Testis (tissue), 3 donors: ENCODE data around the gene NOP16. TPM values are rescaled to one million over a fixed set of nuclear protein-coding genes. Genes with fewer than 3 reads are reported as not detected.

Experiments
- DNase-seq: peaks from one replicate; pipeline ENCODE4 v3.0.0-alpha.2; 2019
- H3K27ac ChIP-seq, 2 donors: fragments of 200-600 bp; sonication (generic); one replicate each; pipeline ENCODE4 v1.5.1; 2019
- H3K27me3 ChIP-seq: fragments of 200-600 bp; sonication (generic); one replicate; pipeline ENCODE4 v1.5.1; 2019
- H3K36me3 ChIP-seq: fragments of 200-600 bp; sonication (generic); one replicate; pipeline ENCODE4 v1.5.1; 2017; ENCODE audit warnings: low read depth; ENCODE audit errors: missing control alignments
- H3K4me1 ChIP-seq: fragments of 200-600 bp; sonication (generic); one replicate; pipeline ENCODE4 v1.5.1; 2019
- H3K4me3 ChIP-seq, 2 donors: fragments of 200-600 bp; sonication (generic); one replicate each; pipeline ENCODE4 v1.5.1; 2017 to 2019
- H3K9me3 ChIP-seq: fragments of 200-600 bp; sonication (generic); one replicate; pipeline ENCODE4 v1.5.1; 2017
- POLR2A ChIP-seq: fragments of 450-650 bp; IDR thresholded peaks from one replicate; pipeline ENCODE4 v1.6.1; 2017; ENCODE audit warnings: antibody characterized with exemption, mild to moderate bottlenecking, moderate library complexity
- WGBS, 2 donors: methylation state at CpG; one replicate each; pipeline ENCODE4 v1.1.5; 2018; 5-methylcytosine and 5-hydroxymethylcytosine counted together
- intact Hi-C: fragments of 100-400 bp; cut with DNase I; formaldehyde crosslinking; loops from one replicate; pipeline ENCODE4 v1.15.1; 2023; ENCODE audit warnings: low total_unique reads
- polyA plus RNA-seq: library from polyadenylated mRNA; stranded (reverse); fragments of 350-450 nt; fragmentation: Illumina TruSeq; extraction: RNeasy Lipid Tissue Mini Kit (QIAGEN cat#74804); gene quantifications from one replicate; pipeline ENCODE4 v1.2.3, GENCODE V29; 2014; ENCODE audit warnings: low read depth, low replicate concordance; ENCODE audit not compliant: insufficient read depth
- total RNA-seq, 2 donors: library from RNA; depleted of rRNA; stranded (reverse); fragments of >200 nt; gene quantifications; one replicate each; pipeline ENCODE4 v1.2.3, GENCODE V29; 2016
- TF ChIP-seq, protein P1 (sequence below), 3 experiments: fragments of 450-650 bp in 2 of 3; fragments of 200-600 bp in 1 of 3; sonication (generic) in 1 of 3; IDR thresholded peaks; one replicate each; pipeline ENCODE4 v1.5.1; 2016 to 2019; ENCODE audit warnings: antibody characterized with exemption in 3 of 3, mild to moderate bottlenecking in 2 of 3, moderate library complexity in 1 of 3

Gene NOP16
- total and polyA plus RNA-seq, 3 donors from 2014 or later, result 19.1 to 23.6 (median 19.2) TPM

DNA sequence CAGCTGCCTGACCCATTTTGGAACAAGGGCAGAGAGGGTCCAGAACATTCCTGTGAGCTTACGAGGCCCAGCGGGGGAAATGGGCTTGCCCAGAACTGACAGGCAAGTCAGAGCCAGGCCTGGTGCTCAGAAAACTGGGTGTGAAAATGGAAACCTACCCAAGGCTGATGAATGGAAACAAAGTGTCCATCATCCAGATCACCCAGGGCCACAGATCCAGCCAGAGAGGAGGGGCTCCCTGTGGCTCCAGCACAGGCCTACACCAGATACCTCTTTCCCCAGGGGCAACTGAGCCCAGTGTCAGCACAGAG lies 24.8 kb upstream of the NOP16 start:
- intact Hi-C loops, result loop anchor here (10.0 kb wide), 1 partner anchor 122 kb away; the partner anchor contains the start of gene RNF44
- H3K27ac ChIP-seq, result peak overlapping the region; percentile 21 to 36
- DNase-seq, result peak; percentile 80
- H3K9me3 ChIP-seq, result no peaks in the 10 kb centered on the region
- H3K27me3 ChIP-seq, result no peaks in the 10 kb centered on the region
- TF ChIP-seq, protein P1, sequence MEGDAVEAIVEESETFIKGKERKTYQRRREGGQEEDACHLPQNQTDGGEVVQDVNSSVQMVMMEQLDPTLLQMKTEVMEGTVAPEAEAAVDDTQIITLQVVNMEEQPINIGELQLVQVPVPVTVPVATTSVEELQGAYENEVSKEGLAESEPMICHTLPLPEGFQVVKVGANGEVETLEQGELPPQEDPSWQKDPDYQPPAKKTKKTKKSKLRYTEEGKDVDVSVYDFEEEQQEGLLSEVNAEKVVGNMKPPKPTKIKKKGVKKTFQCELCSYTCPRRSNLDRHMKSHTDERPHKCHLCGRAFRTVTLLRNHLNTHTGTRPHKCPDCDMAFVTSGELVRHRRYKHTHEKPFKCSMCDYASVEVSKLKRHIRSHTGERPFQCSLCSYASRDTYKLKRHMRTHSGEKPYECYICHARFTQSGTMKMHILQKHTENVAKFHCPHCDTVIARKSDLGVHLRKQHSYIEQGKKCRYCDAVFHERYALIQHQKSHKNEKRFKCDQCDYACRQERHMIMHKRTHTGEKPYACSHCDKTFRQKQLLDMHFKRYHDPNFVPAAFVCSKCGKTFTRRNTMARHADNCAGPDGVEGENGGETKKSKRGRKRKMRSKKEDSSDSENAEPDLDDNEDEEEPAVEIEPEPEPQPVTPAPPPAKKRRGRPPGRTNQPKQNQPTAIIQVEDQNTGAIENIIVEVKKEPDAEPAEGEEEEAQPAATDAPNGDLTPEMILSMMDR (IDR thresholded peaks at IDR 0.05), result no peak
- TF ChIP-seq POLR2A, result no peak
- no peak overlapping the region for H3K4me3 ChIP-seq
- no peaks in the 10 kb centered on the region for H3K36me3 ChIP-seq
- WGBS, 2 donors, result 35 to 43% methylated on average over 2 of the region's 2 CpGs
- peaks cover 34% of the 10 kb centered on the region for H3K4me1 ChIP-seq

DNA sequence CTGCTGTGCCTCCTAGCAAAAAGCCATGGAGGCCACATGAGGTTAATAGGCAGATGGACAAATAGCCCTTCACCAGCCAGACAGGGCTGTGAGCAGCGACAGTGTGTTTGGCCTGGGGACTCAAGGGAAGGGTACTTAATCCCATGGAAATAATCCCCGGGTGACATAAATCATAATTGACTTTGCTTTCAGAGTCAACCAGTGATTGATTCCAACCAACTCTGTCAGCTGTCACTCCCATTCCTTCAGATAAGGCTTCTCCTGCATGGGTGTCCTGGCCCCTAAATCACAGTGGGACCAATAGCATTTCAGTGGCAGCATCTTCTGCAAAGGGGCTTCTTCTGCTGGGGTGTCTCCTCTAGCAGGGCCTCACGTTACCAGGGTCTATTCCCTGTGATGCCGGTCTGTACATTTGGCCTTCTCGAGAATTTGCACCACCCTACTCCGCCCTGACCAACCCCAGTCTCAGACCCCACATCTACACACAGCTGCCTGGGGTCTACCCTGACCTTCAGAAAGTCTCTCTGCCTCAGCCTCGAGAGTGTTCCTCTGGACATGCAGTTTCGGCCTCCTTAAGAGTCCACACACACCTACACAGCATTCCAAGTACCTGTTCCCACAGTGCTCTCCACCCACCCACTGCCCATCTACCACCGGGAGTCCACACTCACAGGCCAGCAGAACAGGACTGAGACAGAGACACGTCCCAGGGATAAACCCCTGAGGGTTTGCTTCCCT lies 24.3 kb upstream of the NOP16 start:
- Histone ChIP-seq H3K27ac (peak overlapping the region; percentile 21 to 36), H3K4me3 (no peak overlapping the region), H3K9me3 (no peaks in the 10 kb centered on the region), H3K27me3 (no peaks in the 10 kb centered on the region), H3K4me1 (peaks cover 34% of the 10 kb centered on the region), H3K36me3 (no peaks in the 10 kb centered on the region)
- 72 to 80% methylated on average over 10 of the region's 10 CpGs for WGBS, 2 donors
- intact Hi-C loops, result loop anchor here (10.0 kb wide), 1 partner anchor 122 kb away; the partner anchor contains the start of gene RNF44
- no peak for DNase-seq
- TF ChIP-seq, protein P1 (IDR thresholded peaks at IDR 0.05), result no peak
- TF ChIP-seq POLR2A, result no peak

DNA sequence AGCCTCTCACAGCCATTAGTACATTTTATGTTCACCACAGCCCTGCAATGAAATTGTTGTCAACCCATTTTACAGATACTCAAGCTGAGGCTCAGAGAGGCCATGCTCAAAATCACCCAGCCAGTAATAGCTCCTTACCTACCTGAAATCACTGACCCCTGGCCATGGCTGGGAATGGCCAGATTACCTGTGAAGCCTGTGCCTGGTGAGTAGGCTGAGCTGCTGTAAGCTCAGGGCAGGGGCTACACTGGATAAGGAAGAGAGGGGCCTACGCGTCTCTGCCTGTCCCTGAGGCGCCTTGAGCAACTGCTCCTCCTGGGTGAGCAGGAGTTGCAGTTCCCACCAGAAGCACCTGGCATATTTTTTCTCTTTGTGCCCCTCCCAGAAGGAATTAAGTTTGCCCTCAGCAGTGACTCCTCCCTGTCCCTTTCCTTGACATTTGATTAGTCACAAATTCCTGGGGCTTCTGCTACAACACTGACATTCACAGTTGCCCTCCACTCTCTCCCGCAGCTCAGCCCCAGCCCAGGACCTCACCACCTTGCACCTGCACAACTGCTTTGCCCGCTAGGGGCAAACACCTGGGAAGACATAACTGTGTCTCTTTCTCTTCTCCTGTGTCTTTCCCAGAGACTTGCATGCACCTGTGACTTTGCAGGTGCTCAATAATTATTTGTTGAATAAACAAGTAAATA lies 22.2 kb upstream of the NOP16 start:
- TF ChIP-seq POLR2A, result no peak
- TF ChIP-seq, protein P1 (IDR thresholded peaks at IDR 0.05), result no peak
- 94 to 97% methylated on average over 3 to 5 of the region's 5 CpGs for WGBS, 2 donors

DNA sequence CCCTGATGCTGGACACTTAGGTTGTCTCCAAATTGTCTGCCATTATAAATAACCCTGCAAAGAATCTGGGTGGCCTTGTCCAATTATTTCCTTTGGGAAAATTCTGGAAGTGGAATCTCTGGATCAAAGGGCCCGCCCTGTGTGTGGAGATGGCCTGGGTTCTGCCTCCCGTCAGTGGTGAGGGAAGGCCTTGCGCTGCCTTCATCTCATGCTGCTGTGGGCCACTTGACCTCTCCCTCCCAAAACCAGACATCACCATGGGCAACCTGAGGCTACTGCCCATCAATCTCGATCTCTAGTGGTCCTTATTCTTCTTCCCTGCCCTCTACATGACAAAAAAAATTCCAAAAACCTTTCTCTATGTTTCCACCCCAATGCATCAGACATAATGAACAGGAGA lies 21.4 kb upstream of the NOP16 start:
- intact Hi-C loops, result loop anchor here (10.0 kb wide), 1 partner anchor 125 kb away; the partner anchor contains the start of gene RNF44
- no peaks in the 10 kb centered on the region for H3K36me3 ChIP-seq
- H3K9me3 ChIP-seq, result no peaks in the 10 kb centered on the region
- no peaks in the 10 kb centered on the region for H3K27me3 ChIP-seq
- no peak for DNase-seq
- peaks cover 25% of the 10 kb centered on the region for H3K4me1 ChIP-seq
- TF ChIP-seq POLR2A, result no peak
- TF ChIP-seq, protein P1 (IDR thresholded peaks at IDR 0.05), result no peak
- whole genome bisulfite sequencing, 2 donors, result 93 to 97% methylated on average over 4 of the region's 4 CpGs
- no peak overlapping the region for H3K27ac ChIP-seq
- no peak overlapping the region for H3K4me3 ChIP-seq

More for the DNA sequence above, 22.2 kb upstream of the NOP16 start:
- no peaks in the 10 kb centered on the region for H3K27me3 ChIP-seq
- DNase-seq, result no peak
- no peaks in the 10 kb centered on the region for H3K9me3 ChIP-seq
- no peak overlapping the region for H3K4me3 ChIP-seq
- H3K36me3 ChIP-seq, result no peaks in the 10 kb centered on the region
- H3K27ac ChIP-seq, result no peak overlapping the region
- intact Hi-C loops, result loop anchor here (10.0 kb wide), 1 partner anchor 124 kb away; the partner anchor contains the start of gene RNF44
- peaks cover 34% of the 10 kb centered on the region for H3K4me1 ChIP-seq
